HepG2 (cell line): Measurements from ENCODE around the gene ADSS1. TPM values are rescaled to one million over a fixed set of nuclear protein-coding genes. Genes with fewer than 3 reads are reported as not detected.

Experiments used
- ATAC-seq: fragments of 200-7000 bp; cut with Tn5 transposase; 3 replicates; pipeline ENCODE4 v1.9.1; 2020; ENCODE audit warnings: mild to moderate bottlenecking, moderate library complexity
- BruUV-seq: library from RNA; stranded (reverse); fragments of 400-500 nt; replicated peaks from 2 replicates; lab custom pipeline; 2021; lab: Mats Ljungman, UMichigan
- CTCF ChIA-PET: fragments of 300-600 bp; formaldehyde crosslinking; extraction: SDS; loops from one replicate; lab custom pipeline; 2021; ENCODE audit warnings: low total read pairs, inconsistent platforms, low intra/inter-chr PET ratio; lab: Yijun Ruan, JAX
- POLR2A ChIA-PET: fragments of 350-600 bp; sonication (Branson Sonifier 250); formaldehyde crosslinking; loops from one replicate; lab custom pipeline; 2020; ENCODE audit warnings: antibody characterized with exemption, inconsistent platforms; lab: Yijun Ruan, JAX
- DNase-seq: peaks from one replicate; pipeline ENCODE4 v3.0.0-alpha.2; 2015; ENCODE audit warnings: low spot score
- FAIRE-seq: peaks from 3 replicates; lab custom pipeline; 2011; peaks lifted over from hg19 to GRCh38; lab: Jason Lieb, UNC
- H2AFZ ChIP-seq: one replicate; pipeline ENCODE4 v1.6.1; 2011; ENCODE audit warnings: low read length, inconsistent platforms
- H3K27ac ChIP-seq: fragments of 300-600 bp; 3 replicates; pipeline ENCODE4 v1.8.0; 2011; ENCODE audit warnings: mixed run types, mild to moderate bottlenecking, mixed read lengths, low read length, inconsistent platforms; ENCODE audit not compliant: insufficient read depth; ENCODE audit errors: extremely low read length
- H3K27me3 ChIP-seq, 2 experiments: fragments of 200-600 bp in 1 of 2; 2 replicates in 1 of 2; 3 replicates in 1 of 2; pipeline versions ENCODE4 v1.6.0 to v1.8.0; 2011; ENCODE audit warnings: low read length in 2 of 2, mild to moderate bottlenecking in 2 of 2, moderate library complexity in 2 of 2, inconsistent platforms in 1 of 2; ENCODE audit not compliant: insufficient read depth in 2 of 2, control insufficient read depth in 1 of 2
- H3K36me3 ChIP-seq, 2 experiments: fragments of 200-600 bp in 1 of 2; replicated peaks in 1 of 2; 2 replicates in 1 of 2; 3 replicates in 1 of 2; pipeline versions ENCODE4 v1.5.1 to v1.8.0; 2011; ENCODE audit warnings: low read length in 2 of 2, inconsistent platforms in 1 of 2; ENCODE audit not compliant: insufficient read depth in 2 of 2, control insufficient read depth in 1 of 2
- H3K4me1 ChIP-seq: 2 replicates; pipeline ENCODE4 v1.5.1; 2012; ENCODE audit warnings: low read length, inconsistent platforms; ENCODE audit not compliant: insufficient read depth
- H3K4me2 ChIP-seq: 2 replicates; pipeline ENCODE4 v1.6.0; 2011; ENCODE audit warnings: low read depth, low read length, inconsistent platforms
- H3K4me3 ChIP-seq, 3 experiments: fragments of 200-600 bp in 1 of 3; sonication (generic), shearing (Covaris generic) in 1 of 3; replicated peaks in 1 of 3; 2 replicates each; pipeline ENCODE4 v1.5.1; 2011 to 2016; ENCODE audit warnings: low read length in 3 of 3, inconsistent platforms in 2 of 3, low read depth in 2 of 3, mild to moderate bottlenecking in 2 of 3, control low read depth in 1 of 3, mixed read lengths in 1 of 3; ENCODE audit not compliant: insufficient read depth in 1 of 3
- H3K79me2 ChIP-seq: one replicate; pipeline ENCODE4 v1.6.1; 2011; ENCODE audit warnings: low read length, inconsistent platforms; ENCODE audit not compliant: insufficient read depth
- H3K9ac ChIP-seq: 2 replicates; pipeline ENCODE4 v1.6.0; 2011; ENCODE audit warnings: mild to moderate bottlenecking, low read depth, low read length, inconsistent platforms; ENCODE audit not compliant: insufficient read depth
- H3K9me3 ChIP-seq: 2 replicates; pipeline ENCODE4 v1.5.1; 2012; ENCODE audit warnings: mild to moderate bottlenecking, low read length
- H4K20me1 ChIP-seq: 2 replicates; pipeline ENCODE4 v1.6.0; 2011; ENCODE audit warnings: inconsistent platforms, mild to moderate bottlenecking, low read length, moderate library complexity; ENCODE audit not compliant: insufficient read depth
- BCL6 ChIP-seq: IDR thresholded peaks from 2 replicates; pipeline ENCODE4 v1.6.1; 2016; ENCODE audit warnings: missing genetic modification reagents, missing compliant biosample characterization
- CENPX ChIP-seq: sonication (generic); formaldehyde crosslinking; IDR thresholded peaks from 2 replicates; pipeline ENCODE4 v1.9.0; 2021; ENCODE audit warnings: mild to moderate bottlenecking, missing genetic modification reagents, moderate library complexity
- CHD4 ChIP-seq: fragments of 200-600 bp; sonication (generic); IDR thresholded peaks from 2 replicates; pipeline ENCODE4 v1.7.0; 2017; ENCODE audit warnings: mild to moderate bottlenecking, low read length, borderline replicate concordance
- NFIB ChIP-seq: sonication (generic); formaldehyde crosslinking; IDR thresholded peaks from 2 replicates; pipeline ENCODE4 v1.9.0; 2021; ENCODE audit warnings: missing genetic modification reagents, mild to moderate bottlenecking, borderline replicate concordance
- ZBTB20 ChIP-seq: sonication (generic); formaldehyde crosslinking; IDR thresholded peaks from 2 replicates; pipeline ENCODE4 v1.8.1; 2023; ENCODE audit warnings: missing genetic modification reagents, low read depth, mild to moderate bottlenecking, borderline replicate concordance
- ZFP41 ChIP-seq: sonication (generic); formaldehyde crosslinking; IDR thresholded peaks from 2 replicates; pipeline ENCODE4 v1.4.0; 2020; ENCODE audit warnings: mild to moderate bottlenecking, missing genetic modification reagents, borderline replicate concordance
- ZNF160 ChIP-seq: sonication (generic); formaldehyde crosslinking; IDR thresholded peaks from 2 replicates; pipeline ENCODE4 v1.8.0; 2022; ENCODE audit warnings: mild to moderate bottlenecking, inconsistent platforms, missing genetic modification reagents
- ZNF256 ChIP-seq: sonication (generic); formaldehyde crosslinking; conservative IDR thresholded peaks from 2 replicates; pipeline ENCODE4 v1.4.0; 2020; ENCODE audit warnings: missing genetic modification reagents
- ZNF333 ChIP-seq: sonication (generic); formaldehyde crosslinking; IDR thresholded peaks from 2 replicates; pipeline ENCODE4 v1.4.0; 2020; ENCODE audit warnings: mild to moderate bottlenecking, missing genetic modification reagents, borderline replicate concordance
- ZNF773 ChIP-seq: sonication (generic); formaldehyde crosslinking; IDR thresholded peaks from 2 replicates; pipeline ENCODE4 v1.4.0; 2020; ENCODE audit warnings: missing genetic modification reagents, borderline replicate concordance
- ZNF775 ChIP-seq: sonication (generic); formaldehyde crosslinking; IDR thresholded peaks from 2 replicates; pipeline ENCODE4 v1.4.0; 2020; ENCODE audit warnings: missing genetic modification reagents, mild to moderate bottlenecking, moderate library complexity, borderline replicate concordance
- ZSCAN30 ChIP-seq: sonication (generic); formaldehyde crosslinking; IDR thresholded peaks from 2 replicates; pipeline ENCODE4 v1.5.0; 2020; ENCODE audit warnings: mild to moderate bottlenecking, missing genetic modification reagents
- WGBS: methylation state at CpG from one replicate; pipeline ENCODE4 v1.1.6; 2017; ENCODE audit warnings: low lambda C conversion rate; 5-methylcytosine and 5-hydroxymethylcytosine counted together
- in situ Hi-C: cut with HindIII; loops from 2 replicates; pipeline ENCODE4 v1.10.0; 2017; ENCODE audit warnings: low pct_unique_long_range_greater_than_20kb; ENCODE audit not compliant: extremely low pct_ligation_motif_present
- intact Hi-C: fragments of 100-400 bp; cut with micrococcal nuclease; formaldehyde crosslinking; loops from one replicate; pipeline ENCODE4 v1.10.0; 2022; ENCODE audit not compliant: unreplicated experiment
- polyA plus RNA-seq, 8 experiments: library from polyadenylated mRNA; depleted of rRNA in 3 of 8; stranded (reverse) in 7 of 8; unstranded in 1 of 8; fragments of >200 nt; fragmentation: Illumina TruSeq in 4 of 8; extraction: Trizol in 4 of 8; gene quantifications; 2 replicates each; pipeline versions ENCODE4 v1.2.1 to v1.2.3, GENCODE V29; 2011 to 2016; ENCODE audit warnings: low read depth in 4 of 8, missing spikeins in 1 of 8, mixed read lengths in 1 of 8; ENCODE audit not compliant: insufficient read depth in 1 of 8
- total RNA-seq, 5 experiments: library from RNA; depleted of rRNA; stranded (reverse); fragments of >200 nt; fragmentation: Illumina TruSeq; extraction: Trizol; gene quantifications; 2 replicates each; pipeline ENCODE4 v1.2.3, GENCODE V29; 2016; ENCODE audit warnings: low read depth in 1 of 5
- TF ChIP-seq, protein P1 (sequence below): sonication (generic); formaldehyde crosslinking; IDR thresholded peaks from 2 replicates; pipeline ENCODE4 v1.5.0; 2020; ENCODE audit warnings: mild to moderate bottlenecking, missing genetic modification reagents
- TF ChIP-seq, protein P2 (sequence below): sonication (generic); formaldehyde crosslinking; IDR thresholded peaks from 2 replicates; pipeline ENCODE4 v1.4.0; 2020; ENCODE audit warnings: missing genetic modification reagents
- TF ChIP-seq, protein P3 (sequence below): sonication (generic); formaldehyde crosslinking; IDR thresholded peaks from 2 replicates; pipeline ENCODE4 v1.4.0; 2020; ENCODE audit warnings: mild to moderate bottlenecking, missing genetic modification reagents
- TF ChIP-seq, protein P4 (sequence below): sonication (generic); formaldehyde crosslinking; IDR thresholded peaks from 2 replicates; pipeline ENCODE4 v1.4.0; 2020; ENCODE audit warnings: missing genetic modification reagents
- TF ChIP-seq, protein P5 (sequence below): sonication (generic); formaldehyde crosslinking; IDR thresholded peaks from 2 replicates; pipeline ENCODE4 v1.5.0; 2020; ENCODE audit warnings: mild to moderate bottlenecking, missing genetic modification reagents

Gene ADSS1
- total and polyA plus RNA-seq, 2 of the 13 experiments (the other 11 are each of a cell fraction or from before 2014, with no cell fraction given), result 1.0 to 36.7 TPM

DNA sequence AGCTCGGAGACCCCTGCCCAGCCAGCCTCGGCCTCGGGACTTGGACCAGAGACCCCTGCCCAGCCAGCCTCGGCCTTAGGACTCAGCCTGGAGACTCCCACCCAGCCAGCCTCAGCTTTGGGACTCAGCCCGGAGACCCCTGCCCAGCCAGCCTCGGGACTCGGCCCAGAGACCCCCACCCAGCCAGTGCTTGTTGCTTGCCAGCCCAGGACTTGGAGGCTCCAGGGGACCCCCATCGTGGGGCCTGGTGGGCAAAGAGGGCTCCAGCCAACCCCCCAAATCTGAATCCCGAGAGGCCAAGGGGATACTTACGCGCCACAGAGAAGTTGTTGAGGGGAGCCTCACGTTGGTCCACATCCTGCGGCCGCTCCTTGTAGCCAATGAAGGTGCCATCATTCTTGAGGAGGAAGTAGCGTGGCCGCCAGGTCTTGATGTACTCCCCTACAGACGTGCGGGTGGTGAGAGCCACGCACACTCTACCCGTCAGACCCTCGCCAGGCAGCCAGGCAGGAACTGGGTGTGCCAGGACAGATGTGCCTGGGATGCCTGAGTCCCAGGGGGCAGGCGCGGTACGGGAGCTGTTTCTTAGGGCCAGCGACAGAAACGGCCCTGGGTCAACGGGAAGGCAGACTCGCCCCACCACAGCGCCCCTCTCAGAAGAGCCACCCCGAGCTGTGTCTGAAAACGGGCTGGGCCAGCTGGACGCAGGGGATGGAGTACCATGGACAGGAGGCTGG lies 55.9 kb downstream of the ADSS1 start:
- WGBS, result 95% methylated on average over 12 of the region's 32 CpGs
- Histone ChIP-seq H3K27me3 (no peaks in the 10 kb centered on the region), H3K4me1 (no peaks in the 10 kb centered on the region), H3K79me2 (no peaks in the 10 kb centered on the region), H3K4me2 (no peak overlapping the region), H3K27ac (no peak overlapping the region), H4K20me1 (0 out of 2 replicates have a peak, but pooled peaks cover 3% of the 10 kb centered on the region), H3K36me3 (peaks cover 8 to 20% of the 10 kb centered on the region in 2 experiments; a peak in 4 of 5 replicates), H3K4me3 (no peak overlapping the region), H3K9me3 (no peaks in the 10 kb centered on the region), H2AFZ (no peak overlapping the region), H3K9ac (no peak overlapping the region)
- ATAC-seq (no peak), FAIRE-seq (no peak), DNase-seq (no peak)
- intact Hi-C loops, result loop anchor here (2.0 kb wide), 1 partner anchor 15 kb away; the partner anchor contains the start of gene AKT1
- in situ Hi-C loops, result no loop called here
- CTCF ChIA-PET, result no interaction called here
- POLR2A ChIA-PET, result no interaction called here
- no TSS peak for BruUV-seq
- TF ChIP-seq, protein P1, sequence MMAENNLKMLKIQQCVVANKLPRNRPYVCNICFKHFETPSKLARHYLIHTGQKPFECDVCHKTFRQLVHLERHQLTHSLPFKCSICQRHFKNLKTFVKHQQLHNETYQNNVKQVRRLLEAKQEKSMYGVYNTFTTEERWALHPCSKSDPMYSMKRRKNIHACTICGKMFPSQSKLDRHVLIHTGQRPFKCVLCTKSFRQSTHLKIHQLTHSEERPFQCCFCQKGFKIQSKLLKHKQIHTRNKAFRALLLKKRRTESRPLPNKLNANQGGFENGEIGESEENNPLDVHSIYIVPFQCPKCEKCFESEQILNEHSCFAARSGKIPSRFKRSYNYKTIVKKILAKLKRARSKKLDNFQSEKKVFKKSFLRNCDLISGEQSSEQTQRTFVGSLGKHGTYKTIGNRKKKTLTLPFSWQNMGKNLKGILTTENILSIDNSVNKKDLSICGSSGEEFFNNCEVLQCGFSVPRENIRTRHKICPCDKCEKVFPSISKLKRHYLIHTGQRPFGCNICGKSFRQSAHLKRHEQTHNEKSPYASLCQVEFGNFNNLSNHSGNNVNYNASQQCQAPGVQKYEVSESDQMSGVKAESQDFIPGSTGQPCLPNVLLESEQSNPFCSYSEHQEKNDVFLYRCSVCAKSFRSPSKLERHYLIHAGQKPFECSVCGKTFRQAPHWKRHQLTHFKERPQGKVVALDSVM, result no peak
- TF ChIP-seq CENPX (CRISPR knock-in tag), result no peak
- no peak for TF ChIP-seq CHD4
- no peak for TF ChIP-seq ZNF333 (CRISPR knock-in tag)
- TF ChIP-seq ZNF256 (CRISPR knock-in tag), result no peak
- no peak for TF ChIP-seq ZNF773
- TF ChIP-seq, protein P2, sequence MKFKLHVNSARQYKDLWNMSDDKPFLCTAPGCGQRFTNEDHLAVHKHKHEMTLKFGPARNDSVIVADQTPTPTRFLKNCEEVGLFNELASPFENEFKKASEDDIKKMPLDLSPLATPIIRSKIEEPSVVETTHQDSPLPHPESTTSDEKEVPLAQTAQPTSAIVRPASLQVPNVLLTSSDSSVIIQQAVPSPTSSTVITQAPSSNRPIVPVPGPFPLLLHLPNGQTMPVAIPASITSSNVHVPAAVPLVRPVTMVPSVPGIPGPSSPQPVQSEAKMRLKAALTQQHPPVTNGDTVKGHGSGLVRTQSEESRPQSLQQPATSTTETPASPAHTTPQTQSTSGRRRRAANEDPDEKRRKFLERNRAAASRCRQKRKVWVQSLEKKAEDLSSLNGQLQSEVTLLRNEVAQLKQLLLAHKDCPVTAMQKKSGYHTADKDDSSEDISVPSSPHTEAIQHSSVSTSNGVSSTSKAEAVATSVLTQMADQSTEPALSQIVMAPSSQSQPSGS (CRISPR knock-in tag), result no peak
- no peak for TF ChIP-seq ZBTB20 (CRISPR knock-in tag)
- TF ChIP-seq ZNF160 (CRISPR knock-in tag), result no peak
- TF ChIP-seq, protein P3, sequence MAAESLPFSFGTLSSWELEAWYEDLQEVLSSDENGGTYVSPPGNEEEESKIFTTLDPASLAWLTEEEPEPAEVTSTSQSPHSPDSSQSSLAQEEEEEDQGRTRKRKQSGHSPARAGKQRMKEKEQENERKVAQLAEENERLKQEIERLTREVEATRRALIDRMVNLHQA (CRISPR knock-in tag), result no peak
- no peak for TF ChIP-seq BCL6 (CRISPR knock-in tag)
- TF ChIP-seq NFIB (CRISPR knock-in tag), result no peak
- no peak for TF ChIP-seq ZSCAN30 (CRISPR knock-in tag)
- no peak for TF ChIP-seq ZFP41 (CRISPR knock-in tag)
- TF ChIP-seq, protein P4, sequence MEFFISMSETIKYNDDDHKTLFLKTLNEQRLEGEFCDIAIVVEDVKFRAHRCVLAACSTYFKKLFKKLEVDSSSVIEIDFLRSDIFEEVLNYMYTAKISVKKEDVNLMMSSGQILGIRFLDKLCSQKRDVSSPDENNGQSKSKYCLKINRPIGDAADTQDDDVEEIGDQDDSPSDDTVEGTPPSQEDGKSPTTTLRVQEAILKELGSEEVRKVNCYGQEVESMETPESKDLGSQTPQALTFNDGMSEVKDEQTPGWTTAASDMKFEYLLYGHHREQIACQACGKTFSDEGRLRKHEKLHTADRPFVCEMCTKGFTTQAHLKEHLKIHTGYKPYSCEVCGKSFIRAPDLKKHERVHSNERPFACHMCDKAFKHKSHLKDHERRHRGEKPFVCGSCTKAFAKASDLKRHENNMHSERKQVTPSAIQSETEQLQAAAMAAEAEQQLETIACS (CRISPR knock-in tag), result no peak
- TF ChIP-seq, protein P5, sequence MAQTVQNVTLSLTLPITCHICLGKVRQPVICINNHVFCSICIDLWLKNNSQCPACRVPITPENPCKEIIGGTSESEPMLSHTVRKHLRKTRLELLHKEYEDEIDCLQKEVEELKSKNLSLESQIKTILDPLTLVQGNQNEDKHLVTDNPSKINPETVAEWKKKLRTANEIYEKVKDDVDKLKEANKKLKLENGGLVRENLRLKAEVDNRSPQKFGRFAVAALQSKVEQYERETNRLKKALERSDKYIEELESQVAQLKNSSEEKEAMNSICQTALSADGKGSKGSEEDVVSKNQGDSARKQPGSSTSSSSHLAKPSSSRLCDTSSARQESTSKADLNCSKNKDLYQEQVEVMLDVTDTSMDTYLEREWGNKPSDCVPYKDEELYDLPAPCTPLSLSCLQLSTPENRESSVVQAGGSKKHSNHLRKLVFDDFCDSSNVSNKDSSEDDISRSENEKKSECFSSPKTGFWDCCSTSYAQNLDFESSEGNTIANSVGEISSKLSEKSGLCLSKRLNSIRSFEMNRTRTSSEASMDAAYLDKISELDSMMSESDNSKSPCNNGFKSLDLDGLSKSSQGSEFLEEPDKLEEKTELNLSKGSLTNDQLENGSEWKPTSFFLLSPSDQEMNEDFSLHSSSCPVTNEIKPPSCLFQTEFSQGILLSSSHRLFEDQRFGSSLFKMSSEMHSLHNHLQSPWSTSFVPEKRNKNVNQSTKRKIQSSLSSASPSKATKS (CRISPR knock-in tag), result no peak
- no peak for TF ChIP-seq ZNF775 (CRISPR knock-in tag)
